Caco-2 (cell line): Measurements from ENCODE around the gene PSRC1. TPM values are rescaled to one million over a fixed set of nuclear protein-coding genes. Genes with fewer than 3 reads are reported as not detected.

Experiments used
- BruUV-seq: library from RNA; stranded (reverse); fragments of 400-500 nt; replicated peaks from 2 replicates; lab custom pipeline; 2021; lab: Mats Ljungman, UMichigan
- CTCF ChIA-PET: fragments of 300-600 bp; sonication (Branson Sonifier 250); formaldehyde crosslinking; loops from one replicate; lab custom pipeline; 2022; ENCODE audit warnings: antibody characterized with exemption; lab: Charles Lee
- POLR2A ChIA-PET: fragments of 300-600 bp; sonication (Branson Sonifier 250); formaldehyde crosslinking; loops from one replicate; lab custom pipeline; 2022; ENCODE audit warnings: antibody characterized with exemption; lab: Charles Lee
- DNase-seq, 2 experiments: peaks; one replicate each; pipeline versions ENCODE4 v3.0.0 to v3.0.0-alpha.2; 2020 to 2022
- H3K27me3 ChIP-seq: replicated peaks from 2 replicates; pipeline ENCODE4 v1.6.0; 2011; ENCODE audit warnings: low read length; ENCODE audit not compliant: control insufficient read depth, insufficient read depth
- H3K36me3 ChIP-seq: 2 replicates; pipeline ENCODE4 v1.5.1; 2011; ENCODE audit warnings: low read length; ENCODE audit not compliant: control insufficient read depth, insufficient read depth
- H3K4me1 ChIP-seq: fragments of 250-450 bp; sonication (Bioruptor Pico); 2 replicates; pipeline ENCODE4 v1.5.1; 2020; ENCODE audit warnings: mild to moderate bottlenecking
- H3K4me3 ChIP-seq: 2 replicates; pipeline ENCODE4 v1.5.1; 2011; ENCODE audit warnings: low read depth, mild to moderate bottlenecking, control low read depth, low read length
- H3K9me3 ChIP-seq: fragments of 250-450 bp; sonication (Bioruptor Pico); 2 replicates; pipeline ENCODE4 v1.5.1; 2020; ENCODE audit warnings: mild to moderate bottlenecking, moderate library complexity
- H3K27ac Mint-ChIP-seq: one replicate; pipeline ENCODE4 v1.8.0; 2022; ENCODE audit warnings: mixed read lengths; ENCODE audit not compliant: unreplicated experiment
- H3K27me3 Mint-ChIP-seq: one replicate; pipeline ENCODE4 v1.8.0; 2022; ENCODE audit warnings: mixed read lengths; ENCODE audit not compliant: insufficient read depth, unreplicated experiment
- H3K36me3 Mint-ChIP-seq: one replicate; pipeline ENCODE4 v1.8.0; 2022; ENCODE audit warnings: mild to moderate bottlenecking, mixed read lengths; ENCODE audit not compliant: insufficient read depth, unreplicated experiment
- H3K4me1 Mint-ChIP-seq: one replicate; pipeline ENCODE4 v1.8.0; 2022; ENCODE audit warnings: low read depth, mixed read lengths; ENCODE audit not compliant: unreplicated experiment
- H3K4me3 Mint-ChIP-seq: one replicate; pipeline ENCODE4 v1.8.0; 2022; ENCODE audit warnings: mild to moderate bottlenecking, moderate library complexity, mixed read lengths; ENCODE audit not compliant: unreplicated experiment
- H3K9me3 Mint-ChIP-seq: one replicate; pipeline ENCODE4 v1.8.0; 2022; ENCODE audit warnings: mixed read lengths; ENCODE audit not compliant: unreplicated experiment
- CTCF ChIP-seq, 2 experiments: fragments of 200-600 bp in 1 of 2; IDR thresholded peaks; 1 replicate in 1 of 2; 2 replicates in 1 of 2; pipeline versions ENCODE4 v1.5.1 to v1.8.0; 2011 to 2022; ENCODE audit warnings: antibody characterized with exemption in 1 of 2, control low read depth in 1 of 2, inconsistent platforms in 1 of 2, low read depth in 1 of 2, low read length in 1 of 2, mild to moderate bottlenecking in 1 of 2, moderate library complexity in 1 of 2; ENCODE audit not compliant: insufficient read depth in 1 of 2, severe bottlenecking in 1 of 2, unreplicated experiment in 1 of 2
- intact Hi-C: fragments of 100-400 bp; cut with micrococcal nuclease; formaldehyde crosslinking; loops from one replicate; pipeline ENCODE4 v1.10.0; 2022; ENCODE audit not compliant: unreplicated experiment
- total RNA-seq: library from RNA; stranded (reverse); gene quantifications from 2 replicates; pipeline ENCODE4 v1.2.3, GENCODE V29; 2022

Gene PSRC1
- total RNA-seq, 1 experiment from 2014 or later, result 24.9 TPM

- H3K27ac Mint-ChIP-seq, result no peak overlapping the region
- no peak for TF ChIP-seq CTCF (IDR thresholded peaks at IDR 0.05; ENCODE audit: insufficient read depth in 1 of 2, low read depth in 1 of 2, low read length in 1 of 2, severe bottlenecking in 1 of 2, unreplicated experiment in 1 of 2)
- ChIA-PET CTCF (interaction anchor here (1.0 kb wide), 1 partner anchor 119 kb away, joined by 3 read pairs; no protein-coding TSS in a partner anchor), POLR2A (no interaction called here)
- Histone ChIP-seq H3K4me1 (peaks cover 13% of the 10 kb centered on the region), H3K36me3 (no peaks in the 10 kb centered on the region), H3K9me3 (no peaks in the 10 kb centered on the region), H3K4me3 (no peak overlapping the region), H3K27me3 (no peaks in the 10 kb centered on the region)
- no peak overlapping the region for H3K4me3 Mint-ChIP-seq
- peaks cover 7% of the 10 kb centered on the region for H3K4me1 Mint-ChIP-seq
- no peaks in the 10 kb centered on the region for H3K27me3 Mint-ChIP-seq
- no TSS peak for BruUV-seq
- H3K36me3 Mint-ChIP-seq, result peaks cover 5% of the 10 kb centered on the region
- no peak for DNase-seq
- no peaks in the 10 kb centered on the region for H3K9me3 Mint-ChIP-seq
- intact Hi-C loops, result no loop called here
These were observed 29.8 kb downstream of the PSRC1 start for GRCh38 chr1:109252893-109253802.

GRCh38 chr1:109252167-109252892 is 30.6 kb downstream of the PSRC1 start:
- Mint-ChIP-seq H3K9me3 (no peaks in the 10 kb centered on the region), H3K36me3 (peaks cover 5% of the 10 kb centered on the region)

More at GRCh38 chr1:109252167-109252892, 30.6 kb downstream of the PSRC1 start:
- no peak for DNase-seq
- ChIA-PET POLR2A (no interaction called here), CTCF (no interaction called here)
- Histone ChIP-seq H3K4me1 (peaks cover 13% of the 10 kb centered on the region), H3K27me3 (no peaks in the 10 kb centered on the region), H3K4me3 (no peak overlapping the region), H3K9me3 (no peaks in the 10 kb centered on the region), H3K36me3 (no peaks in the 10 kb centered on the region)
- BruUV-seq, result no TSS peak
- no peak for TF ChIP-seq CTCF (IDR thresholded peaks at IDR 0.05; ENCODE audit: insufficient read depth in 1 of 2, low read depth in 1 of 2, low read length in 1 of 2, severe bottlenecking in 1 of 2, unreplicated experiment in 1 of 2)
- intact Hi-C loops, result no loop called here
- H3K4me1 Mint-ChIP-seq, result peaks cover 7% of the 10 kb centered on the region
- H3K27ac Mint-ChIP-seq, result no peak overlapping the region
- H3K27me3 Mint-ChIP-seq, result no peaks in the 10 kb centered on the region
- H3K4me3 Mint-ChIP-seq, result no peak overlapping the region
